ENCODE measurements around the gene HMGXB3.
"Not testable (repeated sequence)": the region's sequence is repeated elsewhere in the genome, so short reads cannot be mapped to it uniquely, and the experiment has no call there.

The HMGXB3 gene

DNA sequence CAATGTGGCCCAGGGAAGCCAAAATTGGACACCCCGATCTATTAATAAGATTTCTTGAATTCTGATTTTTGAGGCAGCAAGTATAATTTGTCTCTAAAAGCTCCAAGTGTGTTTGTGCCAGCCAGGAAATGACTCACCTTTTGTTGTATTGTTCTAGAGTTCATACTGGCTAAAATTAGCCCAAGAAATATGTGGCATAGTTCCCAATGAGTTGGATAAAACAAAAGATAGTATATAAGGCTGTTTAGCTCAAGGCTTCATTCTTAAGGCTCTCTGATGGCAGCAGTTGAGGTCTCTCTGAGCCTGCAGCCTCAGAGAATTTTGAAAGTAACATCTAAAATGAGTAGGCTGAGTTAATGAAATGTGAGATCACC, 21.6 kb downstream of the HMGXB3 start:
- DNase-seq (ENCODE audit: low read depth in 2 of 2), result no peak

DNA sequence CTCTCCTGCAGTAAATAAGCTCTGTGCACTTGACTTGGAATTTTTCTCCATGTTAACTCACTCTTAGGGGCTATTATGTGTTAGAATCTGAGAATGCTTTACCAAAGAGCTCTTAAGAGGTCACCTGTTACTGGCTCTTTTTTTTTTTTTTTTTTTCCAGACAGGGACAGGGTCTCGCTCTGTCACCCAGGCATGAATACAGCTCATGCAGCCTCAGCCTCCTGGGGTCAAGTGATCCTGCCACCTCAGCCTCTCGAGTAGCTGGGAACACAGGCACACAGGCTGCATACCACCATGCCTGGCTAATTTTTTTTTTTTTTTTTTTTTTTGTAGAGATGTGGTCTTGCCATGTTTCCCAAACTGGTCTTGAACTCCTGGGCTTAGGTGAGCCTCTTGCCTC, 22.1 kb downstream of the HMGXB3 start:
- DNase-seq (ENCODE audit: low read depth in 2 of 2), result no peak

DNA sequence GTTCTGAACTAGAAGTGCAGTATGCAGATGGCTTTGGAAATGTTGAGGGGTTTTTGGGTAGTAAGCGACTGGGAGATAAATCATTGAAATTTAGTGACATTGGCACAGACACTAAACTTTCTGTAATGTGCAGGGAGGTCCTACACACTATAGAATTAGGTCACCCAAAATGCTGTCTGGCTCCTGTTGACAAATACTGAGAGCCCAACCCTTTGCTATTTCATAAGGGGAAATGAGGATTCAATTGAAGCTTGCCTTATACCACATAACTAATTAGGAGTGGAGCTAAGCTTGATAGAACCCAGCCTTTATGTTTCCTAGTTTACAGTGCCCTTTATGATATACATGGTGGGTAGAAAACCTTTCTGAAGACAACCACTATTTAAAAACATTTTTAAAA, 22.6 kb downstream of the HMGXB3 start:
- no peak for DNase-seq (ENCODE audit: low read depth in 2 of 2)

DNA sequence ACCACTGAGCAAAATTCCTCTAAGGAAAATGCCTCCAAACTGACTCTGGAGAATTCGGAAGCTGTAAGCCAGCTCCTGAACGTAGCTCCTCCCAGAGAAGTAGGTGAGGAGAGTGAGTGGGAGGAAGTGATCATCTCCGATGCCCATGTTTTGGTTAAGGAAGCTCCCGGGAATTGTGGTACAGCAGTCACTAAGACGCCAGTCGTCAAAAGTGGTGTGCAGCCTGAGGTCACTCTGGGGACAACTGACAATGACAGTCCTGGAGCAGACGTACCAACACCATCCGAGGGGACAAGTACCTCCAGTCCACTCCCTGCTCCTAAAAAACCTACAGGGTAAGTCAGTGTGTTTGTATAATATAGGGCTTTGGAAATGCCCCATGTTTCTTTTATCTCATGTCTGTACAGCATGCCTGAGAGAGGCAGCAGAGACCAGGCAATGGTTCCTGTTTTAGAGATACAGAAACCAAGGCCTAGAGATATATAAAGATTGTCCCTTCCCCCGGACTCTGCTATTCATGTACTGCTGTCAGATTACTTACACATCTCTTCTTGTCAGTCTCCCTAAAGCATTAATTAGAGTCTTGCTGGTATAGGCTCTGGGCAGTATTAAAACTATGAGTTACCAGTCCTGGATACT, 23.9 kb downstream of the HMGXB3 start:
- no peak for DNase-seq (ENCODE audit: low read depth in 2 of 2)

DNA sequence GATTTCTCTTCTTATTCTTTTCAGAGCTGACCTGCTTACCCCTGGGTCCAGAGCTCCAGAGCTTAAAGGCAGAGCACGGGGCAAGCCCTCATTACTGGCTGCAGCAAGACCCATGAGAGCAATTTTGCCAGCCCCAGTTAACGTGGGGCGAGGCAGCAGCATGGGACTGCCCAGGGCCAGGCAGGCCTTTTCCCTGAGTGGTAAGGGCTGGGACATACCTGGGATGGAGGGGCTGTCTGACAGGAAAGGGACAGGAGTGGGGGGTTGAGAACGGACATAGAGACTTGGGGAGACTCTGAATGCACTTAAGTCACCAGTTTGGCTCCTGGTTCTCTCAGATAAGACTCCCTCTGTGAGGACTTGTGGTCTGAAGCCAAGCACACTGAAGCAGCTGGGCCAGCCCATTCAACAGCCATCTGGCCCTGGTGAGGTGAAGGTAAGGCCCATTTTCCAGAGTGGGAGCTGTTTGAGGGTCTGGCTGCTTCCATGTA, 26.2 kb downstream of the HMGXB3 start:
- no peak for DNase-seq (ENCODE audit: low read depth in 2 of 2)

DNA sequence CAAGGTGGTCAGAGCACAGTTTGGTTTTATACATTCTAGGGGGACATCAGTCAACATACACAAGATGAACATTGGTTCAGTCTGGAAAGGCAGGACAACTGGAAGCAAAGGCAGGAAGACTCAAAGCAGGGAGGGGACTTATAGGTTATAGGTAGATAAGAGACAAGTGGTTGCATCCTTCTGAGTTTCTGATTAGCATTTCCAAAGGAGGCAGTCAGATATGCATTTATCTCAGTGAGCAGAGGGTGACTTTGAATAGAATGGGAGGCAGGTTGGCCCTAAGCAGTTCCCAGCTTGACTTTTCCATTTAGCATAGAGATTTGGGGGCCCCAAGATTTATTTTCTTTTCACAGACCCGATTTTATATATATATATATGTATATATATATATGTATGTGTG, 27.5 kb downstream of the HMGXB3 start:
- DNase-seq (ENCODE audit: low read depth in 2 of 2), result not testable (repeated sequence)

DNA sequence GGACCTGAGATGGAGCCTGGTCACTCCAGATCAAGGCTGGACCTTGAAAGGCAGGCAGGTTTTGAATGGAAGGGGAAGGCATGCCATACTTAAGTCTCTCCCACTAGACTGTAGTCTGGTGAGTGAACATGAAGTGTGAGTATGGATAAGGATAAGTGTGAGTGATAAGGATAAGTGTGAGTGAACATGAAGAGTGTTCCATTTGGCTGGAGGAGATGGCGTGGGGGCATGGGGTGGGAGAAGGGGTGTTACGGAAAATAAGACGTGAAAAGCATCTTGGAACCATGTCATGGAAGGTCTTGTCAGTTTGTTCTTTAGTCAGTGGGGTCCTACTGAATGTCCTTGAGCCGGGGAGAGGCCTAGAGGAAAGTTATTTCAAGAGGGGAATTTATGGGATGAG, 32.8 kb downstream of the HMGXB3 start:
- DNase-seq (ENCODE audit: low read depth in 2 of 2), result no peak

DNA sequence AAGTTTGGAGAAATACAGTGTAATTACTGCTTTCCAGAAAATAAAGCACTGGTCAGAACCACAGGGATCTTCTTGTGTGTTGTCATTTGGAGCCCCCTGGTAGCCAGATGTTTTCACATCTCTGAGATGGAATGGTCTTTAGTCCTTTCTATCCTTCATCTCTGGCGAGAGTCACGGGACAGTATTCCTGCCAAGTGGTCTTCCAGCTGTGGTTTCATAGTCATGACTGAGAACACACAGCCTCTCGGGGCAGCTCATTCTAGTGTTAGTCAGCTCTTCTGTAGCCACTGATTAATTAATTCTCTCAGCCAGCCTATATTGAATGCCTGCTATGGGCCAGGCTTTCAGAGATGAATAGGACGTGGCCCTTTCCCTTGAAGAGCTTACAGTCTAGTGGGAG, 34.1 kb downstream of the HMGXB3 start:
- no peak for DNase-seq (ENCODE audit: low read depth in 2 of 2)

DNA sequence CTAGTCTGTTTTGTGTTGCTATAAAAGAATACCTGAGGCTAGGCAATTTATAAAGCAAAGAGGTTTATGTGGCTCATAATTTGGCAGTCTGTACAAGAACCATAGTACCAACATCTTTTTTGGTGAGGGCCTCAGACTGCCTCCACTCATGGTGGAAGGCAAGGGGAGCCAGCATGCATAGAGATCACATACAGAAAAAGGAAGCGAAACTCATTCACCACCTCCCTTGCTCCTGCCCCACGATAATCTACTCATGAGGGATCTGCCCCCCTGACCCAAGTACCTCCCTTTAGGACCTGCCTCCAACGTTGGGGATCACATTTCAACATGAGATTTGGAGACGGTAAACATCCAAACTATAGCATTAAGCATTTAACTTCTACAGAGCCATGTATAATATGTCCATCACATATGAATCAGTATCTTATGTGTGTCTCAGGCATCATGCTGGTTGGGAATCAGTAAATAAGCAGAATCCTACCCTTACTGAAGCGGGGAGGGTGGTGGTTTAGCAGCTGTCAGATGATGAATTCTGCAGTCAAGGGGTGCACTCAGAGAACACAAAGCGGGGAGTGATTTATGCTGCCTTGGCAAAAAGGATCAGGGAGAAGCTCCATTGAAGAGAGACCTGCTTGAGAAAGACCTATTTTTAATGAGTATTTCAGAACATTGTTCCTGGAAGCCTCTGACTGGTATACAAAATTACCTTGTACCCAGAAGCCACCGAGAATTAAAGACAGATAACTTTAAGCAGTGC, 34.8 kb downstream of the HMGXB3 start:
- no peak for DNase-seq (ENCODE audit: low read depth in 2 of 2)

DNA sequence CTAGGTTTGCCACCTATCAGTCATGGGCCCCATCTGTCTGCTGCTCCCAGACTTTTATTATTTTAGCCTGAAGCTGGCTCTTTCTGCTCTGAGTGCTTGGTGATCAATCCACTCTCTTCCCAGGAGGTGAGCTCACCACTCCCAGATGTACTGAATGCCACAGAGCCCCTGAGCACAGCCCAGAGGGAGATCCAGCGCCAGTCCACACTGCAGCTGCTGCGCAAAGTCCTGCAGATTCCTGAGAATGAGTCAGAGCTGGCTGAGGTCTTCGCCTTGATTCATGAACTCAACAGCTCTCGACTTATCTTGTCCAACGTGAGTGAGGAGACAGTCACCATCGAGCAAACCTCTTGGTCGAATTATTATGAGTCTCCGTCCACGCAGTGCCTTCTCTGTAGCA, 36.0 kb downstream of the HMGXB3 start:
- DNase-seq (ENCODE audit: low read depth in 2 of 2), result no peak

DNA sequence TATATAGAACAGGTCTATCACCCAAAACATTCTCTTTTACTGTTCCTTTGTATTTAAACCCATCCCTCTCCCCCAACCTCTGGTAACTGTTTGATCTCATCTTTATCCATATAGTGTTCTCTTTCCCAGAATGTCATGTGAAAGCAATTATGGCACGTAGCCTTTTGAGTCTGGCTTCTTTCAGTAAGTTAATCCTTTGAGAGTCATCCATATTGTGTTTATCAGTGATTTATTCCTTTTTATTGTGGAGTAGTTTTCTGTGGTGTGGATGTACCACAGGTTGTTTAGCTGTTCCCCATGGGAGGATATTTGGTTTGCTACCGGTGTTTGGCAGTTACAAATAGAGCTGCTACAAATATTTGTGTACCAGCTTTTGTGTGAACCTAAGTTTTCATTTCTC, 38.0 kb downstream of the HMGXB3 start:
- no peak for DNase-seq (ENCODE audit: low read depth in 2 of 2)

DNA sequence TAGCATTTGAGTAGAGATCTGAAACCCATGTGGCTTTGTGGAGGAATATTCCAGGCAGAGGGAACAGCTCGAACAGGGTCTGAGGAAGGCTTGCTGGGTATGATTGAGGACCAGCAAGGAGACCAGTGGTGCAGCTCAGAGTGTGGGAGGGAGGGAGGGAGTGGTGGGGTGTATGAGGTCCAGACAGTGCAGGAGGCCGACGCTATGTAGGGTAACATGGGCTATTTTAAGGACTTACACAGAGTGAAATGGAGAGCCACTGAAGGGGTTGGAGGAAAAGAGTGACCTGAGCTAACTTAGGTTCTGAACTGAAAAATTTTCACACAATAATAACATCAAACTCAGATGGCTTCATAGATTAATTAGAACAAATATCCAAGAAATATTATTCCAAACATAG, 41.9 kb downstream of the HMGXB3 start:
- no peak for DNase-seq (ENCODE audit: low read depth in 2 of 2)

DNA sequence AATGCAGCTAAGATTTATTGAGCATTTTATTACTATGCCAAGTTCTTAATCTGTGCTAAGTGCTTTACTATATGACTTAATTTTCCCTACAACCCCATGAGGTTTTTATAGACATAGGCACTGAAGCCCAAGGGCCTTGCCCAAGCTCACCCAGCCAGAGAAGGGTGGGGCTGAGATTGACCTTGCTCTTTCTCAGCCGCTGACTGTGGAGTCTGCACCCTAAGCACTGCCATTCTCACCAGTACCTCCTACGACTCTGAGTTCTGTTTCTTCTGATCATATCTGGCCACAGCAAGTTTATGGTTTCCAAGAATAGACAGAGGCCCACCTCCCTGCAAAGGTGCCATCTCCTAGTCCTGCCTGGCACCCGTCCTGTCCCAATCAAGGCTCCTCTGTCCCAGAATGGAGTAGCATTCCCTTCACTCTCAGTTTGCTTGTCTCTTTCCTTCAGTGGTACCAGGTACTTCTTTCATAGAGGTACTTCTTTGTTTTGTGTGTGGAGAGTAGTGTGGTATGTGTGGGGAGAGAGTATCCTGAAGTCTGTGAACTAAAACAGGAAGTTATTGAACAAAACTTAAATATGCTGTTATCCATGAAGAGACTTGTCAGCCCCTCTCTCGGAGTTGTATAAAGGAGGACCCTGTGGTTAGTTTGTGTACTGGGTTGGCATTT, 43.3 kb downstream of the HMGXB3 start:
- no peak for DNase-seq (ENCODE audit: low read depth in 2 of 2)

DNA sequence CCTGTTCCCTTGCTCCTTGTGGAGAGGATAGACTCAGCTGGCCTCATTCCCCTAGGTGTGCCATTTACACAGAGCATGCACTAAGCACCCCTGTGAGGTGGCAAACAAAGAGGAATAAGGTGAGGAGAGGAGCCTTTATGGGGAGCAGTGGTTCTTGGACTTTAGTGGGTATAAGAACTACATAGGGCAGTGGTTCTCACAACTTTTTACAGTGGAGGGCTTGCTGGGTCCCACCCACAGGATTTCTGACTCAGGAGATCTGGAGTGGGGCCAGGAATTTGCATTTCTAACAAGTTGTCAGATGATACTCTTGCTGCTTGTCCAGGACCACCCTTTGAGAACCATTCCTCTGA, 43.8 kb downstream of the HMGXB3 start:
- DNase-seq (ENCODE audit: low read depth in 2 of 2), result no peak

DNA sequence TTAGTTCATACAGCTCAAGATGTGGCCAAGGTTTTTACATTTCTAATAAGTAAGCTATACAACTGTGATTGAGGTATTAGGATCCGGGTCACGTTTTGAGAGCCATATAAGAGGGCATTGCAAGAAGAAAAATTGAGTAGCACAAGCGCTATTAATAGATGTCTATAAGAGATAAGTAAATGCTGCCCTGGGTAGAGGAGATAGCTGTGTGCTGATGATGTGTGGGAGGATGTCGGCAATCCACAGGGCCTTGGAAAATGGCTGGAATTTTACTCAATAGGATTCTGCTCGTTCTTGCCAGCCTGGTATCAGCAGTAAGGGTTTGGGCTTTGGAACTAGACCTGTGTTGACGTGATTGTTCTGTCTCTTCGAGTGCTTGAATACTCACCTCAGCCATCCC, 44.2 kb downstream of the HMGXB3 start:
- DNase-seq (ENCODE audit: low read depth in 2 of 2), result no peak

DNA sequence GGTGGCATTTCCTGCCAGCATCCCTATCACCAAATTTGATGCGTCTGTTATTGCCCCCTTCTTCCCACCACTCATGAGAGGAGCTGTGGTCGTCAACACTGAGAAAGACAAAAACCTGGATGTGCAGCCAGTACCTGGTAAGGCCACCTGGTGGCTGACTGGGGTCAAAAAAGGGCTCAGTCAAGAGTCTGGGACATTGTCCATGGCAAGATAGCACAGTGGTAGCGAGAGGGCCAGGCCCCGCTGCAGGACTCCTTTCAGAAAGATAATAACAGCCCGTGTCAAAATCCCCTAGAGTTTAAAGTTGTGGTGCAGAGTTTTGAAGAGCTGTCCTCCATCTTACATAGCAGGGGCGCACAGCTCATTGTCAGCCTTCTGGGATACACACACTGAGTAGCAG, 45.0 kb downstream of the HMGXB3 start:
- no peak for DNase-seq (ENCODE audit: low read depth in 2 of 2)

DNA sequence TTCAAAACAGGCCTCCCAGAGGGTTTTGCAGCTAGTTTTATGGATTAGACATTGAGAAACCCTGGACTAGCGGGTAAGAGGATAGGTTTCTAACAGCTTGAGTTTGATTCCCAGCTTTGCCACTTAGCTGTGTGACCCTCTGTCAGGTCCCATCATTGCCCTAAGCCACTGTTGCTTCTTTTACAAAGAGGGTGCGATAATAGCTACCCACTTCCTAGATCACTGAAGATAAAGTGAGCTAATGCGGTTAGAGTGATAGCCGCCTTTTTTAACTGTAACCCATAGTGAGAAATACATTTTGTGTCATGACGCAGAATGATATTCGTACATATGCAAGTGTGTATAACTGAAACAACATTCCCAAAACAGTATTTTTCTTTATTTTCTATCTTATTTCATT, 45.5 kb downstream of the HMGXB3 start:
- DNase-seq (ENCODE audit: low read depth in 2 of 2), result no peak

DNA sequence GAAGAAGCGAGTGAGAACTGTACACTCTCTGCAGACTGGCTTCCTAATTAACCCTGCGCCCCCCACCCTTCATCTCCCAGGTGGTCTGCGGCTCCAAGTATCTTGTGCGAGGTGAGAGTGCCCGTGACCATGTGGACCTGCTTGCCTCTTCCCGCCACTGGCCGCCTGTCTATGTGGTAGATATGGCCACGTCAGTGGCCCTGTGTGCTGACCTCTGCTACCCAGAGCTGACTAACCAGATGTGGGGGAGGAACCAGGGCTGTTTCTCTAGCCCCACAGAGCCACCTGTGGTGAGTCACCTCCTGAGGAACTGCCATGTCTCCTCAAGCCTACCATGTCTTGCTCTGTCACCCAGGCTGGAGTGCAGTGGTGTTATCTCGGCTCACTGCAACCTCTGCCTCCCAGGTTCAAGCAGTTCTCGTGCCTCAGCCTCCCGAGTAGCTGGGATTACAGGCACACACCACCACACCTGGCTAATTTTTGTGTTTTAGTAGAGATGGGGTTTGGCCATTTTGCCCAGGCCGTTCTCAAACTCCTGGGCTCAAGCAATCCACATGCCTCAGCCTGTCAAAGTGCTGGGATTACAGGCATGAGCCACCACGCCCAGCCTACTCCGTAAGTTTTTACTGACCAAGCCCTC, 49.8 kb downstream of the HMGXB3 start:
- DNase-seq (ENCODE audit: low read depth in 2 of 2), result not testable (repeated sequence)

DNA sequence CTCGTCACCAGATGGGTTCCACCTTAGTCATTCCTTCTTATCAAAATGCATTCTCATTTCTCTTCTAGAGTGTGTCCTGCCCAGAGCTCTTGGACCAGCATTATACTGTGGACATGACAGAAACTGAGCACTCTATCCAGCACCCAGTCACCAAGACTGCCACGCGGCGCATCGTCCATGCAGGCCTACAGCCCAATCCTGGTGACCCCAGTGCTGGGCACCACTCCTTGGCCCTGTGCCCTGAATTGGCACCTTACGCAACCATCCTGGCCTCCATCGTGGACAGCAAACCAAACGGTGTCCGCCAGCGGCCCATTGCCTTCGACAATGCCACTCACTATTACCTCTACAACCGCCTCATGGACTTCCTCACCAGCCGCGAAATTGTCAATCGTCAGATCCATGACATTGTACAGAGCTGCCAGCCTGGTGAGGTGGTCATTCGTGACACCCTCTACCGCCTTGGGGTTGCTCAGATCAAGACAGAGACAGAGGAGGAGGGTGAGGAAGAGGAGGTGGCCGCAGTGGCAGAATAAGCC, 51.2 kb downstream of the HMGXB3 start:
- DNase-seq (ENCODE audit: low read depth in 2 of 2), result no peak

DNA sequence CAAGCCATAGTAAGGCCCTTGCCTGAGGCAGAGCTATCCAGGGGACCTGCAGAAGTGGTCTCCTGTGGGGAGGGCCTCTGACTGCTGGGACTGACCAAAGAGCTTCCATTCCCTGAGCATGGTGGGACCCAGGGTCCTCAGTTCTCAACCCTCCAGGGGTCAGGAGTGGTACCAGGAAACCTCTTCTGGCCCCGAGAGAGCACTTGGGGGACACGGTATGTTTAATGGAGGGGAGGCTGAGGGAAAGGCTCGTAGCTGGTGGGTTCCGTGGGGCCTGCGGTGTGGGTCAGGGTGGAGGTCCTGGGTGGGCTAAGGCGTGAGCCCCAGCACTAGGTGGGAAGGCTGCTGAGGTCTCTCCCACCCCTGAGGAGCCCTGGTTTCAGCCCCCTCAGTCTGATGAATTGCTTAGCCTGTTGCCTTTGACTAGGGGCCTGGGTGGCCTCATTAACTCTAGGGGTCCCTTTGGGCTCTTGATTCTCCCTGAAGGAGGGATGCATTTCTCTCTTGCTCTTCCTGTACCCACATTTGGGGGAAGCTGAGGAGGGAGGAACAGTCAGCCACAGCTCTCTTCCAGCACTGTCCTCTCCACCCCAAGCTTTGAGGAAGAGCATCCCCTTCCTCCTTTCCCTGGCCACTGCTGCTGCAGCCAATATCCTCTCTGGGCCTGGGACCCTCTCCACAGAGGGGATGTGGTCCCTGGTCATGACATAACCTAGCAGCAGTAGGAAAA, 51.9 kb downstream of the HMGXB3 start:
- DNase-seq (ENCODE audit: low read depth in 2 of 2), result no peak

DNA sequence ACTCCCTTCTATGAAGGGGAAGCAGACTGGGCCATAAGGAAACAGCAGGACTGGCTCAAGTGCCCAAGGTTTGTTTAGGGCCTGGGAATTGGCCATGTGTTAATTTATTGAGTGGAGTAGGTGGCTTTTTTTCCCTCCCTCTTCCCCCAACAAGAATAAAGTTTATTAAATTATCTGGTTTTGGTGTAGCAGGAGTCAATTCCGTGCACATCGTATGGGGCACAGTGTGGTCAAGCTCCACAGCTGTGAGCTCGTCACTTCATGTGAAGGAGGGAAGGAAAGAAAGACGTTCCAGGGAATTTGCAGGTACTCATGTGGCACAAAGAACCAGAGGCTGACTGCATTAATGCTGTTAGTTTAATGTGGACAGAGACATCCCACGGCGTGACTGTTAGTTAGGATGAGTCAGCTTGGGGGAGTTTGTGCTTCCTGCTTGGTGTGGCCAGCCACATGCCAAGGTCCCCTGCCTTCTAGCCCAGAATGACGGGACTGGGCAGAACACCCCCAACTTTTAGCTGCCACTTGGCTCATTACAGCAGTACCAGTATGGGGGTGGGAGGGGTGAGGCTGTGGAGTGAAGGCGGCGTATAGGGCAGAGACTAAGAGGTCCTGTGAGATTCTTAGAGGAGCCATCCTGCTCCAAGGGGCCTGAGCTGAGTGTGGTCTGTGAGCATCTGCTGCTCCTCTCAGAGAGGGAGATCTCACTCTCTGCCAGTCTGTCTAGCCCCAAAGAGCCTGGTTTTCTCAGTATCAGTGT, 52.6 kb downstream of the HMGXB3 start:
- DNase-seq (ENCODE audit: low read depth in 2 of 2), result no peak
